Calu3 (cell line): ENCODE measurements around the gene GAPVD1. TPM values are rescaled to one million over a fixed set of nuclear protein-coding genes. Genes with fewer than 3 reads are reported as not detected.
"Not testable (repeated sequence)": the region's sequence is repeated elsewhere in the genome, so short reads cannot be mapped to it uniquely, and the experiment has no call there.

Experiments used
- BruUV-seq: library from RNA; stranded (reverse); fragments of 400-500 nt; replicated peaks from 2 replicates; lab custom pipeline; 2021; lab: Mats Ljungman, UMichigan
- CTCF ChIA-PET: fragments of 300-600 bp; sonication (Branson Sonifier 250); formaldehyde crosslinking; loops from one replicate; lab custom pipeline; 2022; ENCODE audit warnings: antibody characterized with exemption; lab: Charles Lee
- DNase-seq: peaks from one replicate; pipeline ENCODE4 v3.0.0; 2022
- H3K27ac Mint-ChIP-seq: one replicate; pipeline ENCODE4 v1.8.0; 2022; ENCODE audit warnings: mixed read lengths; ENCODE audit not compliant: unreplicated experiment
- H3K27me3 Mint-ChIP-seq: one replicate; pipeline ENCODE4 v1.8.0; 2022; ENCODE audit warnings: mixed read lengths; ENCODE audit not compliant: unreplicated experiment
- H3K36me3 Mint-ChIP-seq: one replicate; pipeline ENCODE4 v1.8.0; 2022; ENCODE audit warnings: mild to moderate bottlenecking, moderate library complexity, mixed read lengths; ENCODE audit not compliant: insufficient read depth, unreplicated experiment
- H3K4me1 Mint-ChIP-seq: one replicate; pipeline ENCODE4 v1.8.0; 2022; ENCODE audit warnings: mild to moderate bottlenecking, low read depth, mixed read lengths; ENCODE audit not compliant: unreplicated experiment
- H3K4me3 Mint-ChIP-seq: one replicate; pipeline ENCODE4 v1.8.0; 2022; ENCODE audit warnings: mild to moderate bottlenecking, low read depth, moderate library complexity, mixed read lengths; ENCODE audit not compliant: unreplicated experiment
- H3K9me3 Mint-ChIP-seq: one replicate; pipeline ENCODE4 v1.8.0; 2022; ENCODE audit warnings: low read depth, mixed read lengths; ENCODE audit not compliant: unreplicated experiment
- CTCF ChIP-seq: fragments of 200-600 bp; IDR thresholded peaks from one replicate; pipeline ENCODE4 v1.8.0; 2022; ENCODE audit warnings: antibody characterized with exemption; ENCODE audit not compliant: unreplicated experiment
- intact Hi-C: fragments of 100-400 bp; cut with micrococcal nuclease; formaldehyde crosslinking; loops from one replicate; pipeline ENCODE4 v1.10.0; 2022; ENCODE audit not compliant: unreplicated experiment
- total RNA-seq: library from RNA; stranded (reverse); gene quantifications from 2 replicates; pipeline ENCODE4 v1.2.3, GENCODE V29; 2022

Gene GAPVD1
- total RNA-seq, 1 experiment from 2014 or later, result 32.6 TPM

- no peaks in the 10 kb centered on the region for H3K9me3 Mint-ChIP-seq
- H3K27me3 Mint-ChIP-seq, result no peaks in the 10 kb centered on the region
- no peaks in the 10 kb centered on the region for H3K4me1 Mint-ChIP-seq
- BruUV-seq, result no TSS peak
- peaks cover 10% of the 10 kb centered on the region for H3K36me3 Mint-ChIP-seq
- no peak overlapping the region for H3K27ac Mint-ChIP-seq
- CTCF ChIA-PET, result no interaction called here
- no peak overlapping the region for H3K4me3 Mint-ChIP-seq
- TF ChIP-seq CTCF, result no peak
- intact Hi-C loops, result no loop called here
- DNase-seq, result no peak
Measured at GRCh38 chr9:125227761-125228160, 33.9 kb upstream of the GAPVD1 start.

- Mint-ChIP-seq H3K9me3 (no peaks in the 10 kb centered on the region), H3K27me3 (no peaks in the 10 kb centered on the region), H3K4me3 (no peak overlapping the region), H3K27ac (no peak overlapping the region), H3K36me3 (peaks cover 62% of the 10 kb centered on the region), H3K4me1 (peaks cover 11% of the 10 kb centered on the region)
- no peak for TF ChIP-seq CTCF
- DNase-seq, result no peak
- no TSS peak for BruUV-seq
- CTCF ChIA-PET, result no interaction called here
- intact Hi-C loops, result no loop called here
Measured at GRCh38 chr9:125233678-125234077, 27.9 kb upstream of the GAPVD1 start.

GRCh38 chr9:125234099-125234498 lies 27.5 kb upstream of the GAPVD1 start:
- intact Hi-C loops, DNase-seq, H3K27ac Mint-ChIP-seq, H3K27me3 Mint-ChIP-seq, BruUV-seq, CTCF ChIA-PET, H3K9me3 Mint-ChIP-seq, H3K4me3 Mint-ChIP-seq: not testable (repeated sequence)
- peaks cover 66% of the 10 kb centered on the region for H3K36me3 Mint-ChIP-seq
- H3K4me1 Mint-ChIP-seq, result peaks cover 11% of the 10 kb centered on the region

- H3K4me1 Mint-ChIP-seq, result peaks cover 12% of the 10 kb centered on the region
- H3K36me3 Mint-ChIP-seq, result peaks cover 85% of the 10 kb centered on the region
- H3K9me3 Mint-ChIP-seq, result no peaks in the 10 kb centered on the region
- CTCF ChIA-PET, result no interaction called here
- peak overlapping the region; percentile 85 for H3K4me3 Mint-ChIP-seq
- no peak for DNase-seq
- no peak for TF ChIP-seq CTCF
- intact Hi-C loops, result no loop called here
- no TSS peak for BruUV-seq
- peak overlapping the region; percentile 87 for H3K27ac Mint-ChIP-seq
- H3K27me3 Mint-ChIP-seq, result peaks cover 2% of the 10 kb centered on the region
Measured at GRCh38 chr9:125235804-125236519, 25.7 kb upstream of the GAPVD1 start.

- Mint-ChIP-seq H3K27ac (peak overlapping the region; percentile 87), H3K4me3 (peak overlapping the region; percentile 85), H3K4me1 (peaks cover 18% of the 10 kb centered on the region), H3K36me3 (peaks cover 92% of the 10 kb centered on the region)
- DNase-seq, CTCF ChIA-PET, H3K9me3 Mint-ChIP-seq, intact Hi-C loops, H3K27me3 Mint-ChIP-seq: not testable (repeated sequence)
- TSS peak; percentile 6 for BruUV-seq
Measured at GRCh38 chr9:125236520-125237159, 25.0 kb upstream of the GAPVD1 start.
